Retinal pigment epithelial cell (primary cell): ENCODE measurements around the gene HNRNPK.

Source experiments
- DNase-seq: peaks from one replicate; pipeline ENCODE4 v3.0.0-alpha.2; 2010; ENCODE audit warnings: low read depth
- H3K4me3 ChIP-seq: 2 replicates; pipeline ENCODE4 v1.5.1; 2011; ENCODE audit warnings: mild to moderate bottlenecking, low read length, control low read depth, moderate library complexity
- CTCF ChIP-seq: conservative IDR thresholded peaks from 2 replicates; pipeline ENCODE4 v1.5.1; 2011; ENCODE audit warnings: low read depth, low read length, control low read depth, inconsistent platforms

Gene HNRNPK

GRCh38 chr9:83979812-83980394 is at the start of gene HNRNPK:
TSS of gene HNRNPK (minus strand) at chr9:83980215. CDS start at chr9:83978252, 1,963 bp downstream.
- H3K4me3 ChIP-seq: peak within 1 kb of the TSS; percentile 99
- DNase-seq: peak; percentile 92
- TF ChIP-seq CTCF: no peak

DNA sequence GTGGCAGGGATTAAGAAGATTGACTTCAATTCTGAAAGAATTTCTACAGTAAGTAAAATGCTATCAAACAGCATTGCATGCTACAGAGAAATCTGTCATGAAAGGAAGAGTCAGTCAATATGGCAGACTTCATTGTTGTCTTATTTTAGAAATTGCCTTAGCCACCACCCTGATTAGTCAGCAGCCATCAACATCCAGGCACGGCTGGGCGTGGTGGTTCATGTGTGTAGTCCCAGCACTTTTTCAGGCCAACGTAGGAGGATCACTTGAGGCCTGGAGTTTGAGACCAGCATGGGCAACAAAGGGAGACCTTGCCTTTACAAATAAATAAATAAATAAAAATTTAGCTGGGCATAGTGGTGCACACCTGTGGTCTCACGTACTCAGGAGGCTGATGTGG is 47.2 kb upstream of the HNRNPK start:
- no peak overlapping the region for H3K4me3 ChIP-seq
- no peak for TF ChIP-seq CTCF
- DNase-seq: no peak

DNA sequence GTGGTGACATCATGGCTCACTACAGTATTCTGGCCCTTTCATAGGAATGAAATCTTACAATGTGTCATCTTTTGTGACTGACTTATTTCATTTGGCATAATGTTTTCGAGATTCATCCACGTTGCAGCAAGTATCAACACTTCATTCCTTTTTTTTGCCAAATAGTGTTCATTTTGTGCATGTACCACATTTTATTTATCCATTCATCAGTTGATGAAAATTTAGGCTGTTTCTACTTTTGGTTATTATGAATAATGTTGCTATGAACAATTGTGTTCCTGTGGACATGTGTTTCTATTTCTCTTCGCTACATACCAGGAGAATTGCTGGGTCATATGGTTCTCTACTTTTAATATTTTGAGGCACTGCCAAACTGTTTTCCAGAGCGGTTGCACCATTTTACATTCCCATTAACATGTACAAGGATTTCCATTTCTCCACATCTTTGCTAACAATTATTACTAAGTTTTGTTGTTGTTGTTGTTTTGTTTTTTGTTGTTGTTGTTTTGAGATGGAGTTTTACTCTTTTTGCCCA is 44.1 kb upstream of the HNRNPK start:
- no peak for TF ChIP-seq CTCF
- no peak for DNase-seq
- no peak overlapping the region for H3K4me3 ChIP-seq

DNA sequence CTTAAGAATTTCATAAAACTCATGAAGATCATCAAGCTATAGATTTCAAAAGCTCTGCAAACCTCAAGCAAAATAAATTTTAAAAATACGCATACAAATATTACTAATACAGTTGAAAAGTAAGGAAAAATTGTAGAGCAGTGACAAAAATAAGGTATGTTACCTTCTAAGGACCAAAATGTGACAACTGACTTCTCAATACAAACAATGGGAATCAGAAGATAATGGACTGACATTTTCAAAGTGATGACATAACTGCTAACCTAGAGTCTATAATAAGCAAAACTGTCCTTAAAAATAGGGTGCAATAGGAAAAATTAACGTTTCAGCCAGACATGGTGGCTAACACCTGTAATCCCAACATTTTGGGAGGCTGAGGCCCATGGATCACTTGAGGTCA is 27.6 kb upstream of the HNRNPK start:
- H3K4me3 ChIP-seq: no peak overlapping the region
- TF ChIP-seq CTCF: no peak
- no peak for DNase-seq

GRCh38 chr9:84003246-84003645 is 23.2 kb upstream of the HNRNPK start:
- no peak for TF ChIP-seq CTCF
- H3K4me3 ChIP-seq: no peak overlapping the region
- DNase-seq: no peak

DNA sequence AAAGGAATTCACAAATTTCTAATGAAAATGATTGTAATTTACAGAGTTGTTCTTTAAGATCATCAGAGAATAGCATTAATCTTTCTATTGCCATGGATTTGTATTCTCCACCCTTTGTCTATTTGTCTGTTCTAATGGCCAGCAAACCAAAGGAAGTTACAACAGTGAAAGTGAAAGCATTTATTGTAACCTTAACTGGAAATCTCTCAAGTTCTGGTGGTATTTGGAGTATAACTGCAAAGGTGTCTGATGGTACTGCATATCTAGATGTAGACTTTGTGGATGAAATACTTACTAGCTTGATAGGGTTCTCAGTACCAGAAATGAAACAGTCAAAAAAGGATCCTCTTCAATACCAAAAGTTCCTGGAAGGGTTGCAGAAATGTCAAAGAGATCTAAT is 22.3 kb upstream of the HNRNPK start:
- no peak for TF ChIP-seq CTCF
- no peak for DNase-seq
- no peak overlapping the region for H3K4me3 ChIP-seq

- H3K4me3 ChIP-seq: no peak overlapping the region
- DNase-seq: no peak
- no peak for TF ChIP-seq CTCF
These were observed 21.6 kb upstream of the HNRNPK start for GRCh38 chr9:84001621-84002020.
